ENCODE data around the gene PIGN.

DNA sequence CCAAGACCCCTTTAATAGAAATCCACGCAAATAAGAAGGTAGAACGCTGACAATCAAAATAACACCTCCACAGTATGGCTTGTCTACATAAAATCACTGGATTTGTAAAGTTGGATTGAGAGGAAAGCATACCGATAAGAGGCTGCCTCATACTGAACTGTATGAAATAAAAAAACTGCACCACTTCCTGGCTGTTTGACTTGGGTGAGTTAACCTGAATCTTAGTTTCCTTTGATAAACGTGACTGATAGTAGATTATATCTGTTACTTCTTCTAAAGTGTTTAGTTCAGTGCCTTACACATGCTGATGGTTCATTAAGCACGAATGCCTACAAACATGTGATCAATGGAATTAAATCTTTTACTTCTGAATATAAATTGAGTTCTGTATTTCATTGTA is 153.6 kb downstream of the PIGN start:
- TF ChIP-seq, protein P1, sequence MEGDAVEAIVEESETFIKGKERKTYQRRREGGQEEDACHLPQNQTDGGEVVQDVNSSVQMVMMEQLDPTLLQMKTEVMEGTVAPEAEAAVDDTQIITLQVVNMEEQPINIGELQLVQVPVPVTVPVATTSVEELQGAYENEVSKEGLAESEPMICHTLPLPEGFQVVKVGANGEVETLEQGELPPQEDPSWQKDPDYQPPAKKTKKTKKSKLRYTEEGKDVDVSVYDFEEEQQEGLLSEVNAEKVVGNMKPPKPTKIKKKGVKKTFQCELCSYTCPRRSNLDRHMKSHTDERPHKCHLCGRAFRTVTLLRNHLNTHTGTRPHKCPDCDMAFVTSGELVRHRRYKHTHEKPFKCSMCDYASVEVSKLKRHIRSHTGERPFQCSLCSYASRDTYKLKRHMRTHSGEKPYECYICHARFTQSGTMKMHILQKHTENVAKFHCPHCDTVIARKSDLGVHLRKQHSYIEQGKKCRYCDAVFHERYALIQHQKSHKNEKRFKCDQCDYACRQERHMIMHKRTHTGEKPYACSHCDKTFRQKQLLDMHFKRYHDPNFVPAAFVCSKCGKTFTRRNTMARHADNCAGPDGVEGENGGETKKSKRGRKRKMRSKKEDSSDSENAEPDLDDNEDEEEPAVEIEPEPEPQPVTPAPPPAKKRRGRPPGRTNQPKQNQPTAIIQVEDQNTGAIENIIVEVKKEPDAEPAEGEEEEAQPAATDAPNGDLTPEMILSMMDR (IDR thresholded peaks at IDR 0.05) = no peak
- TF ChIP-seq POLR2A (IDR thresholded peaks at IDR 0.05) (no peak), POLR2AphosphoS5 (IDR thresholded peaks at IDR 0.05) (no peak), EP300 (IDR thresholded peaks at IDR 0.05) (no peak)
